LNCAP (cell line): Measurements from ENCODE around the gene IL1F10.

Experiments used
- CTCF ChIP-seq: fragments of 450-650 bp; IDR thresholded peaks from 2 replicates; pipeline ENCODE4 v1.5.1; 2017; ENCODE audit warnings: mild to moderate bottlenecking

IL1F10 gene

DNA sequence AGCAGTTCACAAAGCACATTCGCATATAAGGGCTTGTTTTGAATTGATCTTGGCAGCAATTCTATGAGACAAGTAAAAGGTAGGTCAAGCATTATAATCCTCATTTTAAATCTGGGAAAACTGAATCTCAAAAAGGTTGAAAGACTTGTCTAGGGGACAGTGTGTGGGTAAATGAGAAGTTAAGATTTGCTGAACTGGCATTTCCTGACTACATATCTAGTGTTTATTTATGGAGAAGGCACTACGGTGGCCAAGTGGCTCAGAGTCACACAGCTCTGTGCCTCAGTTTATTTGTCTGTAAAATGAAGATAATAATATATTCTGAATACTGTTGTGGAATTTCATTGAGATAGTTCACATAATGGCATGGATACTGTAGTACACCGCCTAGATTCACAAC is 43.4 kb downstream of the IL1F10 start:
- TF ChIP-seq CTCF = no peak

DNA sequence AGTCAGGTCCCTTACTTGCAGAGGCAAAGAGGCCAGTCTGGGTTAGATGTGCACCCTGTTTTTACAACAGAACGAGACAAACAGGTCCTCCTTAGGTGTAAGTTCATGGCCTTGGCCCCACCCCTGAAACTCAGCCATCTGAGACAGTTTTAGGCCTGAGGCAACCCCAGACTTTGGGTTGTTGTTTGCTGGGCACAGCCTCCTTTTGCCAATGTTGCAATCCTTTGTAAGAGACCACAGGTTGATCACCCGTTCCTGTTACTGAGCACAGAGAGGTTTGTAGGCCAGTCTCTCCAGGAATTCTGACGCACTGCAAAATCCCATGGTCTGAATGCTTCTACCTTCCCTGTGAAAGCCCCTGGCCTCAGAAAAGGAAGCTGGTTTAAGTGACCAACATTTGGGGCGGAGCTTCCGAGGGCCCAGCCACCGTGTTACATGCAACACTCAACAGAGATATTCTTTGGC is 44.1 kb downstream of the IL1F10 start:
- TF ChIP-seq CTCF = no peak

GRCh38 chr2:113112441-113112840 is 44.7 kb downstream of the IL1F10 start:
- TF ChIP-seq CTCF = no peak

- no peak for TF ChIP-seq CTCF
Measured at GRCh38 chr2:113112871-113113270, 45.1 kb downstream of the IL1F10 start.

DNA sequence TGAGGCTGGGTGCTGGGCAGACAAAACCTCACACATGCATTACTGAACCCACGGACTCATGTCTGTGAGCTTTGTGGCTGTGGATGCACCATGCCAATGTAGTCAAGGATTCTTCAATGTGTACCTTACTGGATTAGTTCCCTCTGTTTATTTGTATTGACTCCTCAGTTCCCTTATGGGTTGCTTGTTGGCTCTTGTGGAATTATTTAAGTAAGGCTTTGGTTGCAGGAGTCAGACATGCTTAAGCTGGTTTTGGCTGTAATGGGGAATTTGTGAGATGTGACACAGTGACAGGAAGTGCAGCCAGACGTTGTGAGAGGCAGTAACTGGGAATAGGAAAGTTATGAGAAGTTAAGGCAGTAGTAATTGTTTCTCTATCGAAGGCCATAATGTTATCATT is 46.0 kb downstream of the IL1F10 start:
- TF ChIP-seq CTCF = no peak

GRCh38 chr2:113114224-113114945 is 46.6 kb downstream of the IL1F10 start:
- TF ChIP-seq CTCF = no peak

DNA sequence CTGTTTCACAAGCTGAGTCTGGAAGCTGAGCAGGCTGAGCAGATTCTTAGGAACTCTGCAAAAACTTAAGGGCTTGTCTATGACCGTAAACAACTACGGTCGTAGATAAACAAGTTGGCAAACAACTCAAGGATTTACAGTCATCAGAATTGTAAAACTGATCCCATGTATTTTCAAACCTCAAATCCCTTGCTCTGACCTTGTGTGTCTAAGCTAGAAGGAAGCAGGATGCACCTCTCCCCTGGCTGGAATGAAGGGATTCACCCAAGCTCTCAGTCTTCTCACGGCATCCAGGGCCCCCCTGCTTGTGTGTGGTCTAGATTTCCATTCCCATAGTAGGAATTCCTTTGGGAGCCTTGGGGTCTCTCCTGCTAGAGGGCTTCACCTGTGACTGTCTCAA is 47.2 kb downstream of the IL1F10 start:
- no peak for TF ChIP-seq CTCF
